Measurements from ENCODE around the gene CC2D2A. TPM values are rescaled to one million over a fixed set of nuclear protein-coding genes. Genes with fewer than 3 reads are reported as not detected.

CC2D2A gene
- 0.51 and 1.1 TPM in 2 replicates for total RNA-seq (2011; cell fraction: chromatin; rRNA removed; ENCODE audit: low replicate concordance)
- 0.33 and 2.9 TPM in 2 replicates for total RNA-seq (2011; cell fraction: nucleolus; rRNA removed)
- total RNA-seq (2011; cell fraction: nucleoplasm; rRNA removed), result 0.81 and 1.1 TPM in 2 replicates
- 1.6 and 2.5 TPM in 2 replicates for total RNA-seq (2014; rRNA removed)
- 1.6 TPM in 2 replicates for total RNA-seq (2014; rRNA removed; fragmentation: Illumina TruSeq; extraction: Trizol)
- total RNA-seq (2015; rRNA removed; fragmentation: Illumina TruSeq; extraction: Trizol), result 1.8 and 2.1 TPM in 2 replicates
- 1.7 TPM in 2 replicates for total RNA-seq (2021)
- polyA plus RNA-seq (2011; rRNA removed), result 0.15 and 0.36 TPM in 2 replicates
- 0.03 and 0.09 TPM in 2 replicates for polyA plus RNA-seq (2011; cell fraction: cytosol; rRNA removed)
- 0.11 and 0.30 TPM in 2 replicates for polyA plus RNA-seq (2011; cell fraction: nucleus; rRNA removed)
- 1.6 and 5.1 TPM in 2 replicates for polyA plus RNA-seq (2012)
- 1.6 and 2.8 TPM in 2 replicates for polyA plus RNA-seq (2014; fragmentation: Illumina TruSeq; extraction: Trizol)
- polyA plus RNA-seq (2014; fragmentation: Nextera tagmentation; extraction: Ambion mirVana), result 1 to 10 TPM; 1.1 to 1.7 TPM
- polyA plus RNA-seq (2014; rRNA removed), result 1.0 and 2.0 TPM in 2 replicates
- polyA minus RNA-seq (2011; rRNA and poly(A)+ RNA removed), result 0.12 and 0.67 TPM in 2 replicates
- polyA minus RNA-seq (2011; cell fraction: cytosol; rRNA and poly(A)+ RNA removed), result not detected in 2 replicates
- 0.56 and 1.2 TPM in 2 replicates for polyA minus RNA-seq (2011; cell fraction: nucleus; rRNA and poly(A)+ RNA removed)
- percentile 33 among the genes with signal in this experiment for Bru-seq, nascent RNA
- BruChase-seq, experiment 1, labeled RNA remaining after a 2-hour chase, result percentile 36 among the genes with signal in this experiment
- BruChase-seq, experiment 2, labeled RNA remaining after a 6-hour chase, result percentile 37 among the genes with signal in this experiment
- long read RNA-seq, experiment 1, partial matches to known transcripts, result 0 of 1 reads
- long read RNA-seq, experiment 1, other reads (novel, unspliced or antisense), result 1 of 1 reads
- long read RNA-seq, experiment 2, partial matches to known transcripts, result 1 of 1 reads
- long read RNA-seq, experiment 2, other reads (novel, unspliced or antisense), result 0 of 1 reads
- long read RNA-seq, experiment 3, partial matches to known transcripts, result 2 of 2 reads
- long read RNA-seq, experiment 3, other reads (novel, unspliced or antisense), result 0 of 2 reads

DNA sequence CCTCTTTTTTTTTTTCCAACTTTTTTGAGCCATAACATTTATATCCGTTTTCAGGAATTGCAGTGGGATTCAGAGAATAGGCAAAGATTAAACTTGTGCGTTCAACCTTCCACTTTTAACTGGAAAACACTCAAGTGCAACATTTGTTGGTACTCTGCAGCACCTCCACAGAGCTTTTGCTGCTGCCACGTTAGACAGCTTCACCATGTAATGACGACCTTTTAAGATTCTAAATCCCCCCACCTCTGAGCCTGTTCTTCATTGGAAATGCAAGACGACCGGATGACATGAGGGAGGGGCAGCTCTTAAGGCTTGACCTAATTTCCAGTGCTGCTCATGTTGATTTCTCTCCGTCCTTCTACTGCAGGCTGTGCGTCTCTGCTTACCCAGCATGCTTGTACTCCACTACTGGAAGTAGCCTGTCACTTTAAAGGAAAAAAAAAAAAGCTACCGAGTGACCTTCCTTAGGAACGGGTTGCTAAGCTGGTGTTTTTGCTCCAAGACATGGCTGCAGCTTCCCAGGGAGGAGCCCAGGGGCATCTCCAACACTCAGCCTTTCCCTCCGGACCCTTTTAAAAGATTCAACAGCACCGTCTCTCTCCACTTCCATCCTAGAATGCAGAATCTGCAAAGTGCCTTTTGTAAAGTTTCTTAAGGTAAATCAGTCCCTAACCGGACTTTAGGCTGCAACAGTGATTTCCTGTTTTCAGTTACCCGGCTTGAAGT is at the start of gene CC2D2A:
Gene CC2D2A (plus strand): TSS at position 481 of the 726 bp plus-strand sequence. CDS start 6,051 bp downstream, outside the sequence.
- ChIA-PET POLR2A (interaction anchor here (1.0 kb wide), 1 partner anchor 13 kb away, joined by 3 read pairs; no protein-coding TSS in a partner anchor), CTCF (ENCODE audit: low intra/inter-chr PET ratio) (no interaction called here)
- Histone ChIP-seq H3K9me1 (ENCODE audit: control insufficient read depth, insufficient read depth, low read length) (no peaks in the 10 kb centered on the region), H3K4me1 (replicated peaks in 1 of 2; ENCODE audit: control insufficient read depth in 2 of 2, insufficient read depth in 2 of 2, low read length in 2 of 2) (no peaks in the 10 kb centered on the region), H3K4me3 (no peak within 1 kb of the TSS), H3K27me3 (ENCODE audit: control insufficient read depth in 2 of 2, insufficient read depth in 2 of 2, low read length in 2 of 2) (peaks cover 4 to 5% of the 10 kb centered on the region in 2 experiments; a peak in 4 of 5 replicates), H3K9me3 (replicated peaks; ENCODE audit: control insufficient read depth, insufficient read depth, low read depth, low read length) (no peaks in the 10 kb centered on the region), H2AFZ (ENCODE audit: low read depth, low read length) (no peak within 1 kb of the TSS), H3K79me2 (ENCODE audit: control insufficient read depth, insufficient read depth, low read length) (no peaks in the 10 kb centered on the region), H3K9ac (ENCODE audit: insufficient read depth in 1 of 2, low read depth in 2 of 2, low read length in 2 of 2) (no peak within 1 kb of the TSS), H3K4me2 (ENCODE audit: insufficient read depth, low read length) (no peak within 1 kb of the TSS), H4K20me1 (replicated peaks; ENCODE audit: control insufficient read depth, insufficient read depth, low read length) (no peaks in the 10 kb centered on the region), H3K27ac (ENCODE audit: extremely low read depth, low read depth, low read length) (no peak within 1 kb of the TSS), H3K36me3 (ENCODE audit: control insufficient read depth, insufficient read depth, low read length) (no peaks in the 10 kb centered on the region)
- BruUV-seq (replicated peaks), result no TSS peak
- intact Hi-C loops (cut with micrococcal nuclease), result no loop called here
- DNase-seq (ENCODE audit: extremely low read depth in 1 of 4, low spot score in 3 of 4) (no peak), FAIRE-seq (no peak), ATAC-seq (no peak)
- TF ChIP-seq EZH2 (IDR thresholded peaks at IDR 0.05; ENCODE audit: borderline replicate concordance, low read depth, low read length), result no peak
- peak; percentile 29; the same call in 1 of the 2 replicates for TF ChIP-seq ZNF384 (IDR thresholded peaks at IDR 0.05; ENCODE audit: low read depth, low read length)
- in situ Hi-C loops (cut with MboI), result no loop called here
- under 1% methylated on average over 14 of the region's 14 CpGs for WGBS (ENCODE audit: insufficient coverage, low coverage, missing lambda C conversion rate)

All from K562 (cell line).